Neutrophil (primary cell): ENCODE results near the gene BNC2.

Source experiments
- H3K27ac ChIP-seq: fragments of 200-600 bp; sonication (generic); 2 replicates; pipeline ENCODE4 v1.5.1; 2016; ENCODE audit warnings: mild to moderate bottlenecking, moderate library complexity
- H3K27me3 ChIP-seq: fragments of 200-600 bp; sonication (generic); 2 replicates; pipeline ENCODE4 v1.6.0; 2016; ENCODE audit warnings: mild to moderate bottlenecking
- H3K36me3 ChIP-seq: fragments of 200-600 bp; sonication (generic); 2 replicates; pipeline ENCODE4 v1.5.1; 2017
- H3K4me1 ChIP-seq, 2 experiments: fragments of 200-600 bp in 1 of 2; sonication (generic) in 1 of 2; 1 replicate in 1 of 2; 2 replicates in 1 of 2; pipeline versions ENCODE4 v1.5.1 to v1.6.1; 2013 to 2016; ENCODE audit warnings: low read depth in 1 of 2, low read length in 1 of 2, mild to moderate bottlenecking in 1 of 2, moderate library complexity in 1 of 2; ENCODE audit not compliant: control insufficient read depth in 1 of 2, insufficient read depth in 1 of 2
- H3K4me3 ChIP-seq, 2 experiments: fragments of 200-600 bp in 1 of 2; sonication (generic) in 1 of 2; 1 replicate in 1 of 2; 2 replicates in 1 of 2; pipeline ENCODE4 v1.5.1; 2013 to 2016; ENCODE audit warnings: low read depth in 1 of 2, low read length in 1 of 2, mild to moderate bottlenecking in 1 of 2, moderate library complexity in 1 of 2
- H3K9me3 ChIP-seq: fragments of 200-600 bp; sonication (generic); 2 replicates; pipeline ENCODE4 v1.5.1; 2016
- CTCF ChIP-seq: fragments of 200-600 bp; sonication (generic); IDR thresholded peaks from 2 replicates; pipeline ENCODE4 v1.5.1; 2016; ENCODE audit warnings: antibody characterized with exemption

The BNC2 gene

GRCh38 chr9:16425562-16426231 is 444.8 kb downstream of the BNC2 start:
- H3K36me3 ChIP-seq = no peaks in the 10 kb centered on the region
- no peaks in the 10 kb centered on the region for H3K4me1 ChIP-seq
- no peak for TF ChIP-seq CTCF
- H3K27me3 ChIP-seq = no peaks in the 10 kb centered on the region
- no peaks in the 10 kb centered on the region for H3K9me3 ChIP-seq
- no peak overlapping the region for H3K4me3 ChIP-seq
- H3K27ac ChIP-seq = no peak overlapping the region

- H3K27ac ChIP-seq = no peak overlapping the region
- H3K4me3 ChIP-seq = no peak overlapping the region
- no peaks in the 10 kb centered on the region for H3K27me3 ChIP-seq
- no peaks in the 10 kb centered on the region for H3K9me3 ChIP-seq
- H3K36me3 ChIP-seq = no peaks in the 10 kb centered on the region
- no peak for TF ChIP-seq CTCF
- no peaks in the 10 kb centered on the region for H3K4me1 ChIP-seq
Observed at GRCh38 chr9:16422114-16422513, 448.4 kb downstream of the BNC2 start.

DNA sequence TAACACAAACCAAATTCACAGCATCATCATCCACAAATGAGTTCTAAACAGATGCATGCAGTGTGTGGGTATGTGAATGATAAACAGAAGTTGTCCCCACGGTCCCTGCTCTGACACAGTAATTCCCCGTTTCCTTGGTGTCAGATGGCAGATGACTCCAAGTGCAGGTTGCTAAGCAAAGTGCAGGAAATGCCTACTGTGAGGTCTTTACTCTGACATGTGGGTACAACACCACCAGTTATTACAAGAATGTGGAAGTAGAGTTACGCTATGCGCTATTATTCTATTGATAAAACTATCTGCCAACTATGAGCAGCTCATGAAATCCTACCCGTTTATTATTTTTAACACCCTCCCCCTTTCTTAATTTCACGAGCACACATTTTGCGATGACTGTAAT is 448.9 kb downstream of the BNC2 start:
- no peak overlapping the region for H3K4me3 ChIP-seq
- H3K36me3 ChIP-seq = no peaks in the 10 kb centered on the region
- H3K9me3 ChIP-seq = no peaks in the 10 kb centered on the region
- TF ChIP-seq CTCF = no peak
- H3K27me3 ChIP-seq = no peaks in the 10 kb centered on the region
- no peaks in the 10 kb centered on the region for H3K4me1 ChIP-seq
- no peak overlapping the region for H3K27ac ChIP-seq

GRCh38 chr9:16419124-16419523 is 451.3 kb downstream of the BNC2 start:
- Histone ChIP-seq H3K27me3 (no peaks in the 10 kb centered on the region), H3K27ac (no peak overlapping the region), H3K4me1 (no peaks in the 10 kb centered on the region), H3K9me3 (no peaks in the 10 kb centered on the region), H3K36me3 (no peaks in the 10 kb centered on the region), H3K4me3 (no peak overlapping the region)
- no peak for TF ChIP-seq CTCF

- Histone ChIP-seq H3K27me3 (no peaks in the 10 kb centered on the region), H3K9me3 (no peaks in the 10 kb centered on the region), H3K36me3 (no peaks in the 10 kb centered on the region), H3K4me1 (peaks cover 0 to 2% of the 10 kb centered on the region in 2 experiments), H3K4me3 (no peak overlapping the region), H3K27ac (no peak overlapping the region)
- TF ChIP-seq CTCF = no peak
Observed at GRCh38 chr9:16418721-16419120, 451.7 kb downstream of the BNC2 start.
